HG03354 (cell line): ENCODE measurements around the gene GHRL.
"Not testable (repeated sequence)": the region's sequence is repeated elsewhere in the genome, so short reads cannot be mapped to it uniquely, and the experiment has no call there.

ENCODE experiments used
- ATAC-seq: cut with Tn5 transposase; IDR thresholded peaks from one replicate; pipeline ENCODE4 v1.9.1; 2021; ENCODE audit warnings: mild to moderate bottlenecking; ENCODE audit not compliant: unreplicated experiment, poor library complexity, severe bottlenecking

Gene GHRL

GRCh38 chr3:10303105-10303504, 10.4 kb upstream of the GHRL start:
- no peak for ATAC-seq

GRCh38 chr3:10300087-10300486, 7.3 kb upstream of the GHRL start:
- no peak for ATAC-seq

- peak; percentile 71 for ATAC-seq
Observed at GRCh38 chr3:10299679-10300078, 6.9 kb upstream of the GHRL start.

GRCh38 chr3:10299175-10299574, 6.4 kb upstream of the GHRL start:
- no peak for ATAC-seq

- ATAC-seq = not testable (repeated sequence)
Observed at GRCh38 chr3:10298064-10298463, 5.3 kb upstream of the GHRL start.

- ATAC-seq = no peak
Observed at GRCh38 chr3:10294030-10294586, 1.4 kb upstream of the GHRL start.

- ATAC-seq = no peak
Observed at GRCh38 chr3:10291641-10292040, 1.1 kb downstream of the GHRL start.

- no peak for ATAC-seq
Observed at GRCh38 chr3:10290481-10291176, 2.1 kb downstream of the GHRL start.

- no peak for ATAC-seq
Observed at GRCh38 chr3:10289787-10290355, 2.9 kb downstream of the GHRL start.

GRCh38 chr3:10289077-10289476, 3.7 kb downstream of the GHRL start:
- no peak for ATAC-seq

GRCh38 chr3:10288575-10288960, 4.2 kb downstream of the GHRL start:
- no peak for ATAC-seq

GRCh38 chr3:10287936-10288574, 4.7 kb downstream of the GHRL start:
- no peak for ATAC-seq

GRCh38 chr3:10286596-10287295, 6.0 kb downstream of the GHRL start:
- ATAC-seq = no peak

GRCh38 chr3:10286133-10286524, 6.6 kb downstream of the GHRL start:
- ATAC-seq = no peak

- no peak for ATAC-seq
Observed at GRCh38 chr3:10285272-10286132, 7.2 kb downstream of the GHRL start.

GRCh38 chr3:10284496-10284895, 8.3 kb downstream of the GHRL start:
- ATAC-seq = no peak

- ATAC-seq = no peak
Observed at GRCh38 chr3:10283638-10284037, 9.1 kb downstream of the GHRL start.

GRCh38 chr3:10281951-10282350, 10.8 kb downstream of the GHRL start:
- no peak for ATAC-seq

- no peak for ATAC-seq
Observed at GRCh38 chr3:10280571-10280970, 12.2 kb downstream of the GHRL start.

GRCh38 chr3:10280177-10280529, 12.6 kb downstream of the GHRL start:
- ATAC-seq = no peak
